HCT116 (cell line): ENCODE measurements around the gene EPHX1.

ENCODE experiments used
- EZH2phosphoT487 ChIP-seq: fragments of 200-600 bp; IDR thresholded peaks from 2 replicates; pipeline ENCODE4 v1.6.1; 2018; ENCODE audit warnings: antibody characterized with exemption, borderline replicate concordance
- POLR2A ChIP-seq: IDR thresholded peaks from 2 replicates; pipeline ENCODE4 v1.7.0; 2011; ENCODE audit warnings: borderline replicate concordance; ENCODE audit not compliant: insufficient read depth, insufficient read length; ENCODE audit errors: extremely low read depth
- RAD21 ChIP-seq: IDR thresholded peaks from 2 replicates; pipeline ENCODE4 v1.6.1; 2012; ENCODE audit warnings: low read depth, mild to moderate bottlenecking
- TF ChIP-seq, protein P1 (sequence below), 3 experiments: fragments of 200-600 bp in 1 of 3; sonication (generic) in 1 of 3; IDR thresholded peaks in 2 of 3; conservative IDR thresholded peaks in 1 of 3; 2 replicates each; pipeline ENCODE4 v1.5.1; 2012 to 2017; ENCODE audit warnings: low read depth in 2 of 3, low read length in 2 of 3, antibody characterized with exemption in 1 of 3, borderline replicate concordance in 1 of 3, control low read depth in 1 of 3, mild to moderate bottlenecking in 1 of 3, mixed read lengths in 1 of 3, mixed run types in 1 of 3, moderate library complexity in 1 of 3; ENCODE audit not compliant: insufficient read depth in 1 of 3
- TF ChIP-seq, protein P2 (sequence below): IDR thresholded peaks from 2 replicates; pipeline ENCODE4 v1.6.1; 2012; ENCODE audit warnings: low read depth
- TF ChIP-seq, protein P3 (sequence below): IDR thresholded peaks from 2 replicates; pipeline ENCODE4 v1.6.1; 2012

DNA sequence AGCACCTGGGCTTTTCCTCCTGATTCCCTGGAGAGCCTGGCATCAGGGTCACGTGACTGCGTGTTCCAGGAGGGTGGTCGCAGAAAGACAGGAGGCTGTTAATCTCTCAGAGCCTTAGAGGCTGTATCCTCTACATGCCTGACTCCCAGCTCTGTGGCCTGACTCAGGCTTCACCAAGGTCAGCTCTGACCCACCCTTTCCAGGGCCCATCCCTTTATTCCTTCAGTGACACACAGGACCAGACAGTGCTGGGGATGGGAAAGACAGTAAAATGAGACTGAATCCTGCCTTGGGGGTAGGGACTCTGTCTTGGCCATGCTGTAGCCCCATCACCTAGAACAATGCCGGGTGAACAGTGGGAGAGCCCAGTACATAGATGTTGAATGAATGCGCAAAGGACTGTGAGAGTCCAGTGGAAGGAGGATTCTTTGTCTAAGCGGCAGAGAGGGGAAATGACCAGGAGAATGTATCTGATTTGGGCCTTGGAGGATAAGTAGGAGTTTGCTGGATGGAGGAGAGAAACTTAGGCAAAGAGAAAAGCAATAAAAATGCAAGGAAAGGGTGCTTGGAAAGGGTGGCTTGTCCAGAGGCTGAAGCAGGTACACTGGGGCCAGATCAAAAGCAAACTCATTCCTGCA is 33.0 kb downstream of the EPHX1 start:
- TF ChIP-seq EZH2phosphoT487 (no peak), POLR2A (no peak), RAD21 (no peak)
- TF ChIP-seq, protein P1, sequence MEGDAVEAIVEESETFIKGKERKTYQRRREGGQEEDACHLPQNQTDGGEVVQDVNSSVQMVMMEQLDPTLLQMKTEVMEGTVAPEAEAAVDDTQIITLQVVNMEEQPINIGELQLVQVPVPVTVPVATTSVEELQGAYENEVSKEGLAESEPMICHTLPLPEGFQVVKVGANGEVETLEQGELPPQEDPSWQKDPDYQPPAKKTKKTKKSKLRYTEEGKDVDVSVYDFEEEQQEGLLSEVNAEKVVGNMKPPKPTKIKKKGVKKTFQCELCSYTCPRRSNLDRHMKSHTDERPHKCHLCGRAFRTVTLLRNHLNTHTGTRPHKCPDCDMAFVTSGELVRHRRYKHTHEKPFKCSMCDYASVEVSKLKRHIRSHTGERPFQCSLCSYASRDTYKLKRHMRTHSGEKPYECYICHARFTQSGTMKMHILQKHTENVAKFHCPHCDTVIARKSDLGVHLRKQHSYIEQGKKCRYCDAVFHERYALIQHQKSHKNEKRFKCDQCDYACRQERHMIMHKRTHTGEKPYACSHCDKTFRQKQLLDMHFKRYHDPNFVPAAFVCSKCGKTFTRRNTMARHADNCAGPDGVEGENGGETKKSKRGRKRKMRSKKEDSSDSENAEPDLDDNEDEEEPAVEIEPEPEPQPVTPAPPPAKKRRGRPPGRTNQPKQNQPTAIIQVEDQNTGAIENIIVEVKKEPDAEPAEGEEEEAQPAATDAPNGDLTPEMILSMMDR (IDR thresholded peaks at IDR 0.05 in 2 of 3, conservative IDR thresholded peaks at IDR 0.05 in 1 of 3; ENCODE audit: borderline replicate concordance in 1 of 3, insufficient read depth in 1 of 3, low read depth in 2 of 3, low read length in 2 of 3), result no peak
- TF ChIP-seq, protein P2, sequence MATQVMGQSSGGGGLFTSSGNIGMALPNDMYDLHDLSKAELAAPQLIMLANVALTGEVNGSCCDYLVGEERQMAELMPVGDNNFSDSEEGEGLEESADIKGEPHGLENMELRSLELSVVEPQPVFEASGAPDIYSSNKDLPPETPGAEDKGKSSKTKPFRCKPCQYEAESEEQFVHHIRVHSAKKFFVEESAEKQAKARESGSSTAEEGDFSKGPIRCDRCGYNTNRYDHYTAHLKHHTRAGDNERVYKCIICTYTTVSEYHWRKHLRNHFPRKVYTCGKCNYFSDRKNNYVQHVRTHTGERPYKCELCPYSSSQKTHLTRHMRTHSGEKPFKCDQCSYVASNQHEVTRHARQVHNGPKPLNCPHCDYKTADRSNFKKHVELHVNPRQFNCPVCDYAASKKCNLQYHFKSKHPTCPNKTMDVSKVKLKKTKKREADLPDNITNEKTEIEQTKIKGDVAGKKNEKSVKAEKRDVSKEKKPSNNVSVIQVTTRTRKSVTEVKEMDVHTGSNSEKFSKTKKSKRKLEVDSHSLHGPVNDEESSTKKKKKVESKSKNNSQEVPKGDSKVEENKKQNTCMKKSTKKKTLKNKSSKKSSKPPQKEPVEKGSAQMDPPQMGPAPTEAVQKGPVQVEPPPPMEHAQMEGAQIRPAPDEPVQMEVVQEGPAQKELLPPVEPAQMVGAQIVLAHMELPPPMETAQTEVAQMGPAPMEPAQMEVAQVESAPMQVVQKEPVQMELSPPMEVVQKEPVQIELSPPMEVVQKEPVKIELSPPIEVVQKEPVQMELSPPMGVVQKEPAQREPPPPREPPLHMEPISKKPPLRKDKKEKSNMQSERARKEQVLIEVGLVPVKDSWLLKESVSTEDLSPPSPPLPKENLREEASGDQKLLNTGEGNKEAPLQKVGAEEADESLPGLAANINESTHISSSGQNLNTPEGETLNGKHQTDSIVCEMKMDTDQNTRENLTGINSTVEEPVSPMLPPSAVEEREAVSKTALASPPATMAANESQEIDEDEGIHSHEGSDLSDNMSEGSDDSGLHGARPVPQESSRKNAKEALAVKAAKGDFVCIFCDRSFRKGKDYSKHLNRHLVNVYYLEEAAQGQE, result no peak
- TF ChIP-seq, protein P3, sequence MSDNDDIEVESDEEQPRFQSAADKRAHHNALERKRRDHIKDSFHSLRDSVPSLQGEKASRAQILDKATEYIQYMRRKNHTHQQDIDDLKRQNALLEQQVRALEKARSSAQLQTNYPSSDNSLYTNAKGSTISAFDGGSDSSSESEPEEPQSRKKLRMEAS, result no peak
